ENCODE data around the gene RPS2. TPM values are rescaled to one million over a fixed set of nuclear protein-coding genes. Genes with fewer than 3 reads are reported as not detected.

RPS2 gene
- total RNA-seq, 1 experiment from 2014 or later = 2,950 TPM

- intact Hi-C loops (cut with micrococcal nuclease; ENCODE audit: unreplicated experiment) = no loop called here
- Mint-ChIP-seq H3K4me3 (ENCODE audit: low read depth, unreplicated experiment) (no peak overlapping the region), H3K4me1 (ENCODE audit: low read depth, unreplicated experiment) (peaks cover 33% of the 10 kb centered on the region), H3K36me3 (ENCODE audit: insufficient read depth, unreplicated experiment) (peaks cover 42% of the 10 kb centered on the region), H3K9me3 (ENCODE audit: low read depth, unreplicated experiment) (no peaks in the 10 kb centered on the region), H3K27ac (ENCODE audit: unreplicated experiment) (no peak overlapping the region), H3K27me3 (ENCODE audit: unreplicated experiment) (no peaks in the 10 kb centered on the region)
- CTCF ChIA-PET = interaction anchor here (0.6 to 2.0 kb wide), 9 partner anchors 8 to 150 kb away, joined by 3 to 11 read pairs (median 4); no protein-coding TSS in a partner anchor
- TF ChIP-seq CTCF (IDR thresholded peaks at IDR 0.05; ENCODE audit: unreplicated experiment) = no peak
- BruUV-seq (replicated peaks) = no TSS peak
- DNase-seq = no peak
Measured at GRCh38 chr16:2003231-2003826, 38.7 kb upstream of the RPS2 start.

- intact Hi-C loops (cut with micrococcal nuclease; ENCODE audit: unreplicated experiment) = no loop called here
- H3K27me3 Mint-ChIP-seq (ENCODE audit: unreplicated experiment) = no peaks in the 10 kb centered on the region
- H3K27ac Mint-ChIP-seq (ENCODE audit: unreplicated experiment) = no peak overlapping the region
- CTCF ChIA-PET = interaction anchor here (0.6 to 2.0 kb wide), 5 partner anchors 10 to 151 kb away, joined by 3 to 7 read pairs (median 4); no protein-coding TSS in a partner anchor
- H3K9me3 Mint-ChIP-seq (ENCODE audit: low read depth, unreplicated experiment) = no peaks in the 10 kb centered on the region
- H3K4me3 Mint-ChIP-seq (ENCODE audit: low read depth, unreplicated experiment) = no peak overlapping the region
- H3K36me3 Mint-ChIP-seq (ENCODE audit: insufficient read depth, unreplicated experiment) = peaks cover 41% of the 10 kb centered on the region
- BruUV-seq (replicated peaks) = no TSS peak
- peaks cover 26% of the 10 kb centered on the region for H3K4me1 Mint-ChIP-seq (ENCODE audit: low read depth, unreplicated experiment)
- TF ChIP-seq CTCF (IDR thresholded peaks at IDR 0.05; ENCODE audit: unreplicated experiment) = no peak
- DNase-seq = no peak
Measured at GRCh38 chr16:2002406-2003230, 38.0 kb upstream of the RPS2 start.

GRCh38 chr16:2001456-2002355 lies 37.1 kb upstream of the RPS2 start:
- H3K4me1 Mint-ChIP-seq (ENCODE audit: low read depth, unreplicated experiment) = peaks cover 18% of the 10 kb centered on the region
- BruUV-seq (replicated peaks) = no TSS peak
- no peak for TF ChIP-seq CTCF (IDR thresholded peaks at IDR 0.05; ENCODE audit: unreplicated experiment)
- no peak overlapping the region for H3K4me3 Mint-ChIP-seq (ENCODE audit: low read depth, unreplicated experiment)
- DNase-seq = no peak
- intact Hi-C loops (cut with micrococcal nuclease; ENCODE audit: unreplicated experiment) = no loop called here
- H3K27ac Mint-ChIP-seq (ENCODE audit: unreplicated experiment) = no peak overlapping the region
- no peaks in the 10 kb centered on the region for H3K9me3 Mint-ChIP-seq (ENCODE audit: low read depth, unreplicated experiment)
- no peaks in the 10 kb centered on the region for H3K27me3 Mint-ChIP-seq (ENCODE audit: unreplicated experiment)
- CTCF ChIA-PET = interaction anchor here (0.6 to 1.5 kb wide), 2 partner anchors 16 to 25 kb away, joined by 3 read pairs; no protein-coding TSS in a partner anchor
- H3K36me3 Mint-ChIP-seq (ENCODE audit: insufficient read depth, unreplicated experiment) = peaks cover 46% of the 10 kb centered on the region

GRCh38 chr16:2001035-2001434 lies 36.4 kb upstream of the RPS2 start:
- Mint-ChIP-seq H3K36me3 (ENCODE audit: insufficient read depth, unreplicated experiment) (peaks cover 51% of the 10 kb centered on the region), H3K27ac (ENCODE audit: unreplicated experiment) (no peak overlapping the region), H3K9me3 (ENCODE audit: low read depth, unreplicated experiment) (no peaks in the 10 kb centered on the region), H3K4me3 (ENCODE audit: low read depth, unreplicated experiment) (no peak overlapping the region), H3K4me1 (ENCODE audit: low read depth, unreplicated experiment) (peaks cover 12% of the 10 kb centered on the region), H3K27me3 (ENCODE audit: unreplicated experiment) (no peaks in the 10 kb centered on the region)
- no peak for TF ChIP-seq CTCF (IDR thresholded peaks at IDR 0.05; ENCODE audit: unreplicated experiment)
- CTCF ChIA-PET = no interaction called here
- DNase-seq = no peak
- intact Hi-C loops (cut with micrococcal nuclease; ENCODE audit: unreplicated experiment) = no loop called here
- no TSS peak for BruUV-seq (replicated peaks)

Measured in Calu3 (cell line).